GM03348 (cell line): ENCODE results near the gene BPIFB2.

Experiments
- DNase-seq: peaks from one replicate; pipeline ENCODE4 v3.0.0; 2012; ENCODE audit warnings: low spot score

The BPIFB2 gene

GRCh38 chr20:33022289-33022688 is 14.8 kb downstream of the BPIFB2 start:
- no peak for DNase-seq

- no peak for DNase-seq
Observed at GRCh38 chr20:33022694-33023438, 15.4 kb downstream of the BPIFB2 start.

- DNase-seq = no peak
Observed at GRCh38 chr20:33023439-33024242, 16.1 kb downstream of the BPIFB2 start.

- no peak for DNase-seq
Observed at GRCh38 chr20:33024243-33024560, 16.7 kb downstream of the BPIFB2 start.

- no peak for DNase-seq
Observed at GRCh38 chr20:33024609-33025317, 17.3 kb downstream of the BPIFB2 start.

- no peak for DNase-seq
Observed at GRCh38 chr20:33025318-33025876, 17.9 kb downstream of the BPIFB2 start.

DNA sequence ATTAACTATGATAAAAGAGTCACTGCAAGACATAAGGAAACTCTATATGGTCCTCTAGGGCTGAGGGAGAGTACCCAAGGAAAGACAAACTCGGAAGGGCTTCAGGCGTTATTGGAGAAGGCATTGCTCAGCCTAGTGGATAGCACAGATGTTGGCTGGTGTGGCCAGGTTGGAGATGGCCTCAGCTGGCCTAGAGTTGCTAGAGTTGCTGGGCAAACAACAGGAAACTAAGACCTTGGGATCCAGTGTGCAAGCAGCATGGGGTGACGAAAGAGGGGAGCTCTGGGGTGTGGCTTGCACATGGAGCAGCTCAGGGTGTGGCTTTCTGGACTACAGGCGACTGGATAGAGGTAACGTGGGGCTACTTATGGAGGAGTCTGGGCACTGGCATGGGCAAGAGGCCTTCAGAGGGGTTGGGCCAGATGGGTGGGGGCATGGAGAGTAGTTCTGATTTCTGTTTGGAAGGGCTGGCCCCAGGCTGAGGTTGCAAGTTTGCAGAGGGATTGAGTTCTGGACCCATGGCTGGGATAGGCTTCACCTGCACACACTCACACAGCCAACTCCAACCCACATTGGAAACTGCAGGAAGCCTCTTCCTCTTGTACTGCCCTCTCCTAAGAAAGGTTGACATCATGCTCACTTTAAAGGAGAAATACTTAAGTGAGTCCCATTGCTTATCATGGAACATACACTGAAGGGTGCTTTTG is 18.7 kb downstream of the BPIFB2 start:
- no peak for DNase-seq

DNA sequence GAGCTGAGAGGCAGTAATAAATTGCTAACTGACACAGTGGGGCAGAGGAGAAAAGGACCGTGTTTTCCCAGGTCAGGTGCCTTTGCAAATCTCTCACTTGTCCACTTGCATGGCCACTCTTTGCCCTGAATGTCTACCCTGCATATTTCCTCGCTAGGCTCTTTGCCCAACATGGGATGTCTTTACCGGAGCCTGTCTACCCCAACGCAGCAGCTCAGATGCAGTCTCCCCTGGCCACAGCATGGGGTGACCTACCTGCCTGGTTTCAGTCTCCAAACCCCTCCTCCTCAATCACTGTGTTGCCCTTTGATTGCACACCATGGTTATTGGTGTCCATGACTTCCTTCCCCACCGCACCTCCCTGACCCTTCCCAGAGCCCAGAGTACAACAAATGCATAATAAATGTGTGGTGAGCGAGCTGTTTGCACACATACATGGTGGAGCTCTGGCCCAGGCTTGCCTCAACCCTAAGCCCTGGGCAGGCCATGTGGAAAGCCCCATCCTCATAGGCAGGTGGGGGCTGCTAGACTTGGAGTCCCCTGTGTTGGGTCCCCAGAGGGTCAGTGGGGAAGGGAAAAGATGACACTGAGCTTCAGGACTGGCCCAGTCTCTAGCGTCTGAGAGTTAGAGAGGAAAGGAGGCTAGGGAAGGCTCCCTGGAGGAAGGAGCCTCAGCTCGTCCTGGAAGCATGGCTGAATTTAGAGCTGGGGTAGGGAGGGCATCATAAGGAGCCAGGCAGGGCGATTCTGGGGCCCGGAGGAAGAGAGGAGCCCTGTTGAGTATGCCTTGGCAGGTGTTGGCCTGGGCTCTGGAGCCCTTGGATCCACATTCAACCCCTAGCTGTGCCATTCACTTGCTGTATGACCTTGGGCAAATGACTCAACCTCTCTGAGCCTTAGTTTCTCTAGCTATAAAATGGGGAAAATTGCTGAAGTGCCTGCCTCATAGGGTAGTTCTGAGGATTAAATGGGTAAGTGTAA is 19.6 kb downstream of the BPIFB2 start:
- no peak for DNase-seq

DNA sequence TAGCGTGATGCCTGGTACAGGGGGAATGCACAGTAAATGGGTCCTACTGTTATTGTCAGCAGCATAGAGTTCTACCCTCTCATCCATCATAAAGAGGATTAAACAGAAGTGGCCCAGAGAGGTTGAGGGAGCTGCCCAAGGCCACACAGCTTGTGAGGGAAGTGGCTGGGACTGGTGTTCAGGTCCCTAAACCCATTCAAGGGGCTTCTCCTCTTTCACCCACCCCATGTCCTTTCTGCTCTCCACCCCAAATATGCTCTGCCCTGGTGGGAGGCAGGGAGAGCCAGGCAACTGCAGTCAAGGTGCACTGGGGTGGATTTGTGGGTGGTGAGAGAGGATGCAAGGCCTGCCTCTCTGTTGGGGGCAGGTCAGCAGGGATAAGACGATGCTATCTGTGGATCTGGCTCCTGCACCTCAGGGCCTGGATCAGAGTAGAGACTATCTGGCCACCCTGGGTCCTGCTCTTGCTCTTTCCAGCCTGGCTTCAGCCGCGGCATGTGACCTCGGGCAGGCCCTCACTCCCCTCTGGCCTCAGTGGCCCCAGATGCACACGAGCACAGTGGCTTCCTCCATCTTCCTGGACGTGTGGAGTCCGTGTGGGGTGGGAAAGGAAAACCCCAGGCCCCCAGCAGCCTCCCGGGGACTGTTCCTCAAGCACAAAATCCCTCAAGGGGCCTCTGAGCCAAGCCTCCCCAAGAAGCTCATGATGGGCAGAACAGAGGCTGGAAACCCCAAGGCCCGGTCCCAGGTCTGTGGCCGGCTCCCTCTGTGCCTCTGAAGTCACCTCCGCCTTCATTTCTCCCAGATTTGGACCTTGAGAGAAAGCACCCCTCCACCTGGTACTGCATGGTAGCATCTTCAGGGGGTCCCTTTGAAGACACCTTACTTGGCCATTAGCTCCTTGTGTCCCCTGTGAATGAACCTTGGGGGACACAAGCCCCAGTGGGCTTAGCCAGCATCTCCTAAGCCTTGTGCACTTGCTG is 20.6 kb downstream of the BPIFB2 start:
- no peak for DNase-seq

- DNase-seq = no peak
Observed at GRCh38 chr20:33028875-33029274, 21.4 kb downstream of the BPIFB2 start.

DNA sequence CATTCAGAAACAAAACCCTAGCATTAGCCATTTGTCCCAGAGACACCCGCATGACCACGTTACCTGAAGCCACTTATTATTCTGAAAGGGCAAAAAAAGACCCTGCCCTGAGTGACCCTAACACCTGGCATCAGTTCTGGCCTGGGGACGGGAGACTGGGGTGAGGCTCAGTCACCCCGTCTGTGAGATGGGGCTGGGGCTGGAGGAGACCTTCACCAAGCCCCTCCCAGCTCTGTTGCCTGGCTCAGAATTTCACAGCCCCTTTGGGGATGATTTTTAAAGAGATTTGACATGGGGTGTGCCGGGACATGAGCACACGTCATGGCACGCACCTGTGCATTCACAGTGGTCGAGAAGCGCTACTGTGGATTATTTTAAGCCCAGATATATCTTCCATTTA is 22.6 kb downstream of the BPIFB2 start:
- no peak for DNase-seq

DNA sequence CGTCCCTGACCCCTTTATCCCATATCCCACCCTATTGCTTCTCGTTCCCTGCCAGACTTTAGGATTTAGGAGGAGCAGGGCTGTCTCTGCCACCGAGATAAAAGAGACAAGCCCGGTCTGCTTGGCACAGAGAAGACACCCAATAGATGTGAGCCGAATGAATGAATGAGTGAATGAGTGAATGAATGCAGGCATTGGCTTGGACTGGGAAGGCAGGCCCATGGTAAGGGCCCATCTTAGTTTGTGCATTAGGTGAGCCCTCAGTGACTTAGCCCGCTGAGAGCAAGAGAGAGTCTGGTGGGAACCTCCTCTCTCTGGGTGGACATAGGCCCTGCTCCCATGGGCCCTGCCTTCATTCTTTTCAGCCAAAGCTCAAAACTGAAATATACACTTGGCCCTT is 23.1 kb downstream of the BPIFB2 start:
- no peak for DNase-seq

GRCh38 chr20:33031531-33031930 is 24.0 kb downstream of the BPIFB2 start, which contains the start of gene BPIFB6:
Gene BPIFB6, plus strand, starts transcription at chr20:33031648. Its CDS starts 0 bp downstream, at chr20:33031648.
- DNase-seq = no peak

DNA sequence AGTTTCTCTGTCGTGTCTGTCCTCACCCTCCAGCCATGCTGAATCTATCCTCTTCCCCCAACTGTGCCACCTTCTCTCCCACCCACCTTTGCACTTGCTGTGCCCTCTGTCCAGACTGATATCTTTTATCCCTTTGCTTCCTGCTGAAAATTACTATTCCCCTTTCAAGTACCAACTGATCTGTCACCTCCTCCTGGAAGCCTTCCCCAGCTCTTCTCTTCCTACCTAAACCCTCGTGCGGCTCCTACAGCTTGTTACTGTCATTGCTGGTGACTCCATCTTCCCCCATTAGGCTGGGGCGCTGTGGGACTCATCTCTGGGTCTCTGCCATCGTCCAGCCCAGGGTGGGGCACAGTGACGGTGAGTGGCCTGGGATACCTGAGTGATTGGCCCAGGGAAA is 25.1 kb downstream of the BPIFB2 start:
- DNase-seq = no peak

- DNase-seq = no peak
Observed at GRCh38 chr20:33033381-33033780, 25.9 kb downstream of the BPIFB2 start.

GRCh38 chr20:33034115-33034514 is 26.6 kb downstream of the BPIFB2 start:
- no peak for DNase-seq

DNA sequence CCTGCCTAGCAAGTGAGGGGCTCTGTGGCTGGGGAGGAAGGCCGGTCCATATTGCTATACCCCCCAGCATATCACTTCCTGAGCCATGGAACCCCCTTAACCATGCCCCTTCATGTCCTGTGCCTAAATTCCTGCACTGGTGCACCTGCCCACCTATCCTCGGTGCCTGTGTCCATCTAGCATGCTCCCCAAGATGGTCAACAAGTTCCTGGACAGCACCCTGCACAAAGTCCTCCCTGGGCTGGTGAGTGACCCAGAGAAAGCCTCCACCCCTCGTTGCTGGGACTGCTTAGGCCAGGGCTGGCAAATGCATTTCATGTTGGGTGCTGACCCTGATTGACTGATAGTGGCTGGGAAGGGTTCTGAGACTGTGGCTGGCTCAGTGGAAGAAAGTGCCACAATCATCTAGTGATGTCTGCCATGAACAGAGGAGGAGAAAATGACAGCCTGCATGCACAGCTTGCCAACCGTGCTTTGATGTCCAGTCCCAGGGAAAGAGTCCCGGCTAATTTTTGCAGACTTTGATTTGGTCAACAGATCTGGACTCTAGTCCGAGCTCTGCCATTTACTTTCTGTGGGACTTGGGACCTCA is 27.5 kb downstream of the BPIFB2 start:
- DNase-seq = no peak

- DNase-seq = no peak
Observed at GRCh38 chr20:33037456-33037855, 30.0 kb downstream of the BPIFB2 start.

DNA sequence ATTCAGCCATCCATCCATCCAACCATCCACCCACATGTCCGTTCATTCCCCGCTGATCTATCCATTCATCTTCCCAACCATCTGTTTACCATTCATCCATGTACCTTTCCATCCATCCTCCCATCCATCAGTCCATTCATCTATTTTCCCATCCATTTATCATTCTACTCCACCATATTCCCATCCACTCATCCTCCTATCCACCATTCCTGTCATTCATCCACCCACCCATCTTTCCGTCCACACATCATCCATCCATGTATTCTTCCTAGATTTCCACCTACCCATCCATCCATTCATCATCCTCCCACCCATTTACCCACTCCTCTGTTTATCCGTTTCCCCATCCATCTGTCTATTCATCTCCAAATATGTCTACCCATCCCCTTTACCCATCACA is 30.7 kb downstream of the BPIFB2 start:
- DNase-seq = no peak
